ENCODE results near the gene GRIA4. TPM values are rescaled to one million over a fixed set of nuclear protein-coding genes. Genes with fewer than 3 reads are reported as not detected.
"Not testable (repeated sequence)": the region's sequence is repeated elsewhere in the genome, so short reads cannot be mapped to it uniquely, and the experiment has no call there.

Gene GRIA4
- total and polyA plus RNA-seq, 12 donors, result not detected

- DNase-seq, result no peak
- WGBS, 2 donors, result 89 to 90% methylated on average over 2 of the region's 2 CpGs
- intact Hi-C loops (cut with DNase I), result no loop called here
- no peaks in the 10 kb centered on the region for H3K36me3 ChIP-seq
- no peaks in the 10 kb centered on the region for H3K4me1 ChIP-seq
- no peak overlapping the region for H3K27ac ChIP-seq
- H3K9me3 ChIP-seq, result no peaks in the 10 kb centered on the region
- no peaks in the 10 kb centered on the region for H3K27me3 ChIP-seq
- no peak for ATAC-seq
- no peak overlapping the region for H3K4me3 ChIP-seq
- TF ChIP-seq, protein P1, sequence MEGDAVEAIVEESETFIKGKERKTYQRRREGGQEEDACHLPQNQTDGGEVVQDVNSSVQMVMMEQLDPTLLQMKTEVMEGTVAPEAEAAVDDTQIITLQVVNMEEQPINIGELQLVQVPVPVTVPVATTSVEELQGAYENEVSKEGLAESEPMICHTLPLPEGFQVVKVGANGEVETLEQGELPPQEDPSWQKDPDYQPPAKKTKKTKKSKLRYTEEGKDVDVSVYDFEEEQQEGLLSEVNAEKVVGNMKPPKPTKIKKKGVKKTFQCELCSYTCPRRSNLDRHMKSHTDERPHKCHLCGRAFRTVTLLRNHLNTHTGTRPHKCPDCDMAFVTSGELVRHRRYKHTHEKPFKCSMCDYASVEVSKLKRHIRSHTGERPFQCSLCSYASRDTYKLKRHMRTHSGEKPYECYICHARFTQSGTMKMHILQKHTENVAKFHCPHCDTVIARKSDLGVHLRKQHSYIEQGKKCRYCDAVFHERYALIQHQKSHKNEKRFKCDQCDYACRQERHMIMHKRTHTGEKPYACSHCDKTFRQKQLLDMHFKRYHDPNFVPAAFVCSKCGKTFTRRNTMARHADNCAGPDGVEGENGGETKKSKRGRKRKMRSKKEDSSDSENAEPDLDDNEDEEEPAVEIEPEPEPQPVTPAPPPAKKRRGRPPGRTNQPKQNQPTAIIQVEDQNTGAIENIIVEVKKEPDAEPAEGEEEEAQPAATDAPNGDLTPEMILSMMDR (IDR thresholded peaks at IDR 0.05), result no peak
Measured at GRCh38 chr11:105769627-105770026, 159.8 kb downstream of the GRIA4 start.

DNA sequence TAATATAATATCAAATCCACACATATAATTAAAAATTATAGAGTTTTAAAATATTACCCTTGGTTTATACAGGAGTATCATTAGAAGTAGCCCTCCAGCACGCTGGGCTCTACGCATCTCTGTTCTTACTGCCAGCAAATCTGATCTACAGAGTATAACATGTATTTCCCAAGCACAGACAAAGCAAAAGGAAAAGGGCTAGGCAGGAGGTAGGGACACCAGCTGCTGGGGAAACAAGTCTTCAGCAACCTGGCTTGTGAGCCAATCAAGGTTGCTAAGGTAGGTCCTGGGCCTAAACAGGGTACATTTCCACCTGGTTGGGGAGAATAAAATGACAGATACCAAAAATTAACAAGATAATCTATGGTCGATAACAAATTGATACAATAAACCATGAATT is 163.6 kb downstream of the GRIA4 start:
- ATAC-seq; H3K4me3 ChIP-seq; intact Hi-C loops (cut with DNase I); H3K27me3 ChIP-seq; H3K27ac ChIP-seq; DNase-seq; H3K4me1 ChIP-seq; H3K9me3 ChIP-seq; H3K36me3 ChIP-seq: not testable (repeated sequence)
- WGBS, 2 donors, result 90 to 93% methylated on average over 3 of the region's 3 CpGs

DNA sequence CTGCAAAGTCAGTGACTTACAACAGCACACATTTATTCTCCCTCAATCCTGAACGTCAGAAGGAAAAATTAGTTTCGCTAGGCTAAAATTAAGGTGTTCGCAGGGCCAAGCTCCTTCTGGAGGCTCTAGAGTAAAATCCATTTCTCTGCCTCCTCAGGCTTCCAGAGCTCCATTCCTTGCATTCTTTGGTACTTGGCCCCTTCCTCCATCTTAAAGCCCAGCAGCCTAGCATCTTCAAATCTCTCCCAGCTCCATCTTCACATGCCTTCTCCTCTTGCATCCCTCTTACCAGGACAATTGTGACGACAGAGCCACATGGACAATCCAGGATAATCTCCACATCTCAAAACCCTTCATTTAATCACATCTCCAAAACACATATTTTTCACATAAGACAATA is 165.0 kb downstream of the GRIA4 start:
- TF ChIP-seq, protein P1 (IDR thresholded peaks at IDR 0.05), result no peak
- 77 to 78% methylated on average over 4 of the region's 4 CpGs for WGBS, 2 donors
- no peak for ATAC-seq
- Histone ChIP-seq H3K27ac (no peak overlapping the region), H3K27me3 (no peaks in the 10 kb centered on the region), H3K4me1 (no peaks in the 10 kb centered on the region), H3K36me3 (no peaks in the 10 kb centered on the region), H3K4me3 (no peak overlapping the region), H3K9me3 (no peaks in the 10 kb centered on the region)
- intact Hi-C loops (cut with DNase I), result no loop called here
- no peak for DNase-seq

DNA sequence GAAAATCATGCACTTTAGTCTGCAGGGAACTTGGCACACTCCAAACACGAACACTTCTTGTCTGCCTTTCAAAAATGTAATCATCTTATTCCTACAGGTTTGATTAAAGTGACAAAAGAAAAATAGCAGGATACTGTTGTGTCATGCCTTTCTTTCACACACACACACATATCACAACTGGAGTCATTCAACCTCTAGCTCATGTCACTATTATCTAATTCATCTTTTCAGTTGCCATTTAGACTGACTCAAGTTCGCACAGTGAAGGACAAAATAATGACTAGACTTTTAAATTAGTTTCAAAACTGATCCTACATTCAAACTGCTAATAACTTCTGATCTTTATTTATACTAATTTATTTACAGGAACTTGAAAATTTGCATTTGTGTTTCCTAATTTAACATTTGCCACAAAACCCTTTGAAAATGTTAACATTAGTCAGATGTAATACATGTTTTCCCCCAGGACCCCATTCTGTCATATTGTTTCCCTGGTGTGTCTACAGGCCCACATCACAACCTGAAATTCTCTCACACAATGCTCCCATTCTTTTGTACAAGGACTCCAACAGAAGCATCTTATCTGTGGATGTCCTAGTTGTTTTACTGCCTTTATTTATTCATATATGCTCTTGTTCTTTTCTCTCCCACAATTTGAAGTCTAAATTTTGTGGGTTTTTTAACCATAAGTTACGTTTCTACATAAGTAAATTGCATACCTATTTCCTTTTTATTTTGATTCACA is 171.1 kb downstream of the GRIA4 start:
- Histone ChIP-seq H3K4me1 (no peaks in the 10 kb centered on the region), H3K36me3 (no peaks in the 10 kb centered on the region), H3K27ac (no peak overlapping the region), H3K27me3 (no peaks in the 10 kb centered on the region), H3K4me3 (no peak overlapping the region), H3K9me3 (no peaks in the 10 kb centered on the region)
- TF ChIP-seq, protein P1 (IDR thresholded peaks at IDR 0.05), result no peak
- no peak for DNase-seq
- intact Hi-C loops (cut with DNase I), result no loop called here
- no peak for ATAC-seq
- 58 to 60% methylated on average over 3 of the region's 3 CpGs for WGBS, 2 donors

DNA sequence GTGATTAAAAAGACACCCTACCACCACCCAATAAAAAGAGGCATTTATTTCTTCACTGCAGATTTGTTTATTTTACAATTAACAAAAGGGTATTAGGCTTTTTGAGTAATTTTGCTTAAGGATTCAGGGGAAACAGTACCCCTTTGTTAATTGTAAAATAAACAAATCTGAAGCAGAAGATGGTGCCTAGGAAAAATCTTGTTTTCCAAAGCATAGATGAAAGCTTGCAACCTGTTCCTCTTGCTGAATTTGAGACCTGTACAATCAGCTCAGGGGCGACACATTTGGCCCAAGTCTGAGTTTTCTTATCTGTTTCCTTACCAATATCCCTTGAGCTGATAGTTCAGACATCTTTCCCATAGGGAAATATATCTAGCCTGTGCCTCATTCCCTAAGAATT is 171.9 kb downstream of the GRIA4 start:
- no peaks in the 10 kb centered on the region for H3K9me3 ChIP-seq
- no peaks in the 10 kb centered on the region for H3K4me1 ChIP-seq
- 37 to 42% methylated on average over 1 of the region's 1 CpG for WGBS, 2 donors
- DNase-seq (no peak), ATAC-seq (no peak)
- TF ChIP-seq, protein P1 (IDR thresholded peaks at IDR 0.05), result no peak
- H3K27ac ChIP-seq, result no peak overlapping the region
- no peaks in the 10 kb centered on the region for H3K36me3 ChIP-seq
- H3K4me3 ChIP-seq, result no peak overlapping the region
- intact Hi-C loops (cut with DNase I), result no loop called here
- H3K27me3 ChIP-seq, result no peaks in the 10 kb centered on the region
